HepG2 (cell line): ENCODE measurements around the gene UBAP1L. TPM values are rescaled to one million over a fixed set of nuclear protein-coding genes. Genes with fewer than 3 reads are reported as not detected.

Experiments used
- ATAC-seq: fragments of 200-7000 bp; cut with Tn5 transposase; 3 replicates; pipeline ENCODE4 v1.9.1; 2020; ENCODE audit warnings: mild to moderate bottlenecking, moderate library complexity
- BruUV-seq: library from RNA; stranded (reverse); fragments of 400-500 nt; replicated peaks from 2 replicates; lab custom pipeline; 2021; lab: Mats Ljungman, UMichigan
- CTCF ChIA-PET: fragments of 300-600 bp; formaldehyde crosslinking; extraction: SDS; loops from one replicate; lab custom pipeline; 2021; ENCODE audit warnings: low total read pairs, inconsistent platforms, low intra/inter-chr PET ratio; lab: Yijun Ruan, JAX
- POLR2A ChIA-PET: fragments of 350-600 bp; sonication (Branson Sonifier 250); formaldehyde crosslinking; loops from one replicate; lab custom pipeline; 2020; ENCODE audit warnings: antibody characterized with exemption, inconsistent platforms; lab: Yijun Ruan, JAX
- DNase-seq: peaks from one replicate; pipeline ENCODE4 v3.0.0-alpha.2; 2015; ENCODE audit warnings: low spot score
- FAIRE-seq: peaks from 3 replicates; lab custom pipeline; 2011; peaks lifted over from hg19 to GRCh38; lab: Jason Lieb, UNC
- H2AFZ ChIP-seq: one replicate; pipeline ENCODE4 v1.6.1; 2011; ENCODE audit warnings: low read length, inconsistent platforms
- H3K27ac ChIP-seq: fragments of 300-600 bp; 3 replicates; pipeline ENCODE4 v1.8.0; 2011; ENCODE audit warnings: mixed run types, mild to moderate bottlenecking, mixed read lengths, low read length, inconsistent platforms; ENCODE audit not compliant: insufficient read depth; ENCODE audit errors: extremely low read length
- H3K27me3 ChIP-seq, 2 experiments: fragments of 200-600 bp in 1 of 2; 2 replicates in 1 of 2; 3 replicates in 1 of 2; pipeline versions ENCODE4 v1.6.0 to v1.8.0; 2011; ENCODE audit warnings: low read length in 2 of 2, mild to moderate bottlenecking in 2 of 2, moderate library complexity in 2 of 2, inconsistent platforms in 1 of 2; ENCODE audit not compliant: insufficient read depth in 2 of 2, control insufficient read depth in 1 of 2
- H3K36me3 ChIP-seq, 2 experiments: fragments of 200-600 bp in 1 of 2; replicated peaks in 1 of 2; 2 replicates in 1 of 2; 3 replicates in 1 of 2; pipeline versions ENCODE4 v1.5.1 to v1.8.0; 2011; ENCODE audit warnings: low read length in 2 of 2, inconsistent platforms in 1 of 2; ENCODE audit not compliant: insufficient read depth in 2 of 2, control insufficient read depth in 1 of 2
- H3K4me1 ChIP-seq: 2 replicates; pipeline ENCODE4 v1.5.1; 2012; ENCODE audit warnings: low read length, inconsistent platforms; ENCODE audit not compliant: insufficient read depth
- H3K4me2 ChIP-seq: 2 replicates; pipeline ENCODE4 v1.6.0; 2011; ENCODE audit warnings: low read depth, low read length, inconsistent platforms
- H3K4me3 ChIP-seq, 3 experiments: fragments of 200-600 bp in 1 of 3; sonication (generic), shearing (Covaris generic) in 1 of 3; replicated peaks in 1 of 3; 2 replicates each; pipeline ENCODE4 v1.5.1; 2011 to 2016; ENCODE audit warnings: low read length in 3 of 3, inconsistent platforms in 2 of 3, low read depth in 2 of 3, mild to moderate bottlenecking in 2 of 3, control low read depth in 1 of 3, mixed read lengths in 1 of 3; ENCODE audit not compliant: insufficient read depth in 1 of 3
- H3K79me2 ChIP-seq: one replicate; pipeline ENCODE4 v1.6.1; 2011; ENCODE audit warnings: low read length, inconsistent platforms; ENCODE audit not compliant: insufficient read depth
- H3K9ac ChIP-seq: 2 replicates; pipeline ENCODE4 v1.6.0; 2011; ENCODE audit warnings: mild to moderate bottlenecking, low read depth, low read length, inconsistent platforms; ENCODE audit not compliant: insufficient read depth
- H3K9me3 ChIP-seq: 2 replicates; pipeline ENCODE4 v1.5.1; 2012; ENCODE audit warnings: mild to moderate bottlenecking, low read length
- H4K20me1 ChIP-seq: 2 replicates; pipeline ENCODE4 v1.6.0; 2011; ENCODE audit warnings: inconsistent platforms, mild to moderate bottlenecking, low read length, moderate library complexity; ENCODE audit not compliant: insufficient read depth
- E2F5 ChIP-seq: sonication (generic); formaldehyde crosslinking; conservative IDR thresholded peaks from 2 replicates; pipeline ENCODE4 v1.4.0; 2020; ENCODE audit warnings: missing genetic modification reagents
- FOSL1 ChIP-seq: sonication (generic); formaldehyde crosslinking; IDR thresholded peaks from 2 replicates; pipeline ENCODE4 v1.9.0; 2021; ENCODE audit warnings: missing genetic modification reagents, borderline replicate concordance
- NPAS2 ChIP-seq: sonication (generic); formaldehyde crosslinking; IDR thresholded peaks from 2 replicates; pipeline ENCODE4 v1.8.0; 2022; ENCODE audit warnings: mild to moderate bottlenecking, missing genetic modification reagents, borderline replicate concordance
- NR2F6 ChIP-seq, 2 experiments: IDR thresholded peaks; 2 replicates each; pipeline ENCODE4 v1.6.1; 2016; ENCODE audit warnings: antibody characterized with exemption in 1 of 2, mild to moderate bottlenecking in 1 of 2
- ONECUT2 ChIP-seq: sonication (generic); formaldehyde crosslinking; IDR thresholded peaks from 2 replicates; pipeline ENCODE4 v1.4.0; 2020; ENCODE audit warnings: missing genetic modification reagents
- SATB2 ChIP-seq: sonication (generic); formaldehyde crosslinking; IDR thresholded peaks from 2 replicates; pipeline ENCODE4 v1.5.0; 2020; ENCODE audit warnings: missing genetic modification reagents
- YEATS4 ChIP-seq: sonication (generic); formaldehyde crosslinking; IDR thresholded peaks from 2 replicates; pipeline ENCODE4 v1.4.0; 2020; ENCODE audit warnings: missing genetic modification reagents, borderline replicate concordance
- ZMYM3 ChIP-seq: sonication (generic); formaldehyde crosslinking; IDR thresholded peaks from 2 replicates; pipeline ENCODE4 v1.5.1; 2020; ENCODE audit warnings: mild to moderate bottlenecking, missing genetic modification reagents
- ZNF460 ChIP-seq: sonication (generic); formaldehyde crosslinking; IDR thresholded peaks from 2 replicates; pipeline ENCODE4 v1.5.1; 2020; ENCODE audit warnings: missing genetic modification reagents, mild to moderate bottlenecking, borderline replicate concordance
- ZNF510 ChIP-seq: sonication (generic); formaldehyde crosslinking; IDR thresholded peaks from 2 replicates; pipeline ENCODE4 v1.4.0; 2020; ENCODE audit warnings: low read depth, mild to moderate bottlenecking, missing genetic modification reagents
- ZNF629 ChIP-seq: sonication (generic); formaldehyde crosslinking; conservative IDR thresholded peaks from 2 replicates; pipeline ENCODE4 v1.5.0; 2020; ENCODE audit warnings: missing genetic modification reagents
- ZNF768 ChIP-seq: sonication (generic); formaldehyde crosslinking; IDR thresholded peaks from 2 replicates; pipeline ENCODE4 v1.4.0; 2020; ENCODE audit warnings: missing genetic modification reagents
- ZNF83 ChIP-seq: sonication (generic); formaldehyde crosslinking; IDR thresholded peaks from 2 replicates; pipeline ENCODE4 v1.4.0; 2020; ENCODE audit warnings: missing genetic modification reagents, mild to moderate bottlenecking, borderline replicate concordance
- WGBS: methylation state at CpG from one replicate; pipeline ENCODE4 v1.1.6; 2017; ENCODE audit warnings: low lambda C conversion rate; 5-methylcytosine and 5-hydroxymethylcytosine counted together
- in situ Hi-C: cut with HindIII; loops from 2 replicates; pipeline ENCODE4 v1.10.0; 2017; ENCODE audit warnings: low pct_unique_long_range_greater_than_20kb; ENCODE audit not compliant: extremely low pct_ligation_motif_present
- intact Hi-C: fragments of 100-400 bp; cut with micrococcal nuclease; formaldehyde crosslinking; loops from one replicate; pipeline ENCODE4 v1.10.0; 2022; ENCODE audit not compliant: unreplicated experiment
- polyA plus RNA-seq, 8 experiments: library from polyadenylated mRNA; depleted of rRNA in 3 of 8; stranded (reverse) in 7 of 8; unstranded in 1 of 8; fragments of >200 nt; fragmentation: Illumina TruSeq in 4 of 8; extraction: Trizol in 4 of 8; gene quantifications; 2 replicates each; pipeline versions ENCODE4 v1.2.1 to v1.2.3, GENCODE V29; 2011 to 2016; ENCODE audit warnings: low read depth in 4 of 8, missing spikeins in 1 of 8, mixed read lengths in 1 of 8; ENCODE audit not compliant: insufficient read depth in 1 of 8
- total RNA-seq, 5 experiments: library from RNA; depleted of rRNA; stranded (reverse); fragments of >200 nt; fragmentation: Illumina TruSeq; extraction: Trizol; gene quantifications; 2 replicates each; pipeline ENCODE4 v1.2.3, GENCODE V29; 2016; ENCODE audit warnings: low read depth in 1 of 5
- TF ChIP-seq, protein P1 (sequence below): sonication (generic); formaldehyde crosslinking; IDR thresholded peaks from 2 replicates; pipeline ENCODE4 v1.9.0; 2021; ENCODE audit warnings: missing genetic modification reagents, mild to moderate bottlenecking, borderline replicate concordance

The UBAP1L gene
- total and polyA plus RNA-seq, 2 of the 13 experiments (the other 11 are each of a cell fraction or from before 2014, with no cell fraction given) = 0.86 to 1.4 TPM

DNA sequence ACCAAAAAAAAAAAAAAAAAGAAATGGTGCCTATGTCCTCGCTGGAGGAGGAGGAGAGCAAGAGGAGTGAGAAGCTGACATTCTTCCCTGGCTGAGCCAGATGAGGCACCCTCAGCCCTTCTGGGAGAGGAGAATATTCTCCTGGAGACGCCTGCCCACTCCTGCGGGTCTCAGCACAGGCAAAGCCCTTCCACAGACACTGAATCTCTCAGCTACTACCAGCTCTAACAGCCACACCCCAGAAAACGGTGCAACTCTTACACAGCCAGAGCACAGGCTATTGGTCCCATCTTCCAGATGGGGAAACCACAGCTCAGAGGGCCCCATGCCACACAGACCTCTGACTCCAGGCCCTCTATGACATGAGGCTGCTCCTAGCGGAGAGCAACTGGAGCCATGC is 52.9 kb downstream of the UBAP1L start:
- no peak overlapping the region for H3K4me2 ChIP-seq
- in situ Hi-C loops = no loop called here
- intact Hi-C loops = no loop called here
- no peak overlapping the region for H3K4me3 ChIP-seq
- H4K20me1 ChIP-seq = no peaks in the 10 kb centered on the region
- no peak overlapping the region for H3K27ac ChIP-seq
- FAIRE-seq (no peak), ATAC-seq (no peak), DNase-seq (no peak)
- TF ChIP-seq ZNF629 (CRISPR knock-in tag) = peak; percentile 36; the same call in 1 of the 2 replicates
- no peak for TF ChIP-seq ZNF460
- no peaks in the 10 kb centered on the region for H3K9me3 ChIP-seq
- H3K4me1 ChIP-seq = peaks cover 84% of the 10 kb centered on the region
- no peaks in the 10 kb centered on the region for H3K36me3 ChIP-seq
- no TSS peak for BruUV-seq
- no peaks in the 10 kb centered on the region for H3K79me2 ChIP-seq
- H3K9ac ChIP-seq = no peak overlapping the region
- ChIA-PET POLR2A (interaction anchor here (0.6 to 1.0 kb wide), 2 partner anchors 15 to 27 kb away, joined by 3 to 4 read pairs; no protein-coding TSS in a partner anchor), CTCF (no interaction called here)
- no peak overlapping the region for H2AFZ ChIP-seq
- H3K27me3 ChIP-seq = peaks cover 0 to 19% of the 10 kb centered on the region in 2 experiments; a peak in 2 of 5 replicates
- 28% methylated on average over 2 of the region's 5 CpGs for WGBS

DNA sequence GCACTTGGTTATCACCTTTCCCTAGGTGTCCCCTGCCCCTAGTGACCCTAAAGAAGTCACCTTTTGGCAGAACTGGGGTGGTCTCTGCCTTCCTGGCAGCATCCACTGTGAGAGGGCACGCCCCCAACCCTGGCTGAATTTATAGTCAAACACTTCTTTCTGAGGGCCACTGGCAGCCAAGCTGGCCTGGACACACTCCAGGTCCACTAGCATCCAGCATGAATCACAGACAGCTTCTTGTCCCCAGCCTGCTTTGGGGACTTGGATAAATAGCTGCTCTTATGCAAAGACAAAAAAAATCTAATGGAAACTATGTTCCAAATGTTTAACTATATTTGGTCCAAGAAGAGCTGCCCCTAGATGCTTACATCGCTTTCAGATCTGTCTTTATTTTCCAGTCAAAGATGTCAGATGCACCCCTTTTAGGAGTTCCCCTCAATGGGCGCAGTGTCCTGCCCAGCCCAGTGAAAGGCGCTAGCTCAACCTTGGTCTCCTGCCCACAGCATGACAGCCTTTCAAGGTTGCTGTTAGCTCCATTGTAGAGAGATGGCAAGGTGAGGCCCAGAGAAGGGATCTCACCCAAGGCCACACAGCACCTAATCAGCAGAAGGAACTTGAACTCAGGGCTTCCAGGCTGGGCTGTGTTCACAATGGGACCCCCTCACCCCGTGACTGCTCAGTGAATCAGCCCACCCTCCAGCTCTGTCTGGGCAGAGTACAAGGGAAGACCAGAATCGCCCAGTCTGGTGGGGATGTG is 54.2 kb downstream of the UBAP1L start:
- no peak overlapping the region for H3K4me2 ChIP-seq
- no peaks in the 10 kb centered on the region for H3K9me3 ChIP-seq
- FAIRE-seq (no peak), ATAC-seq (no peak), DNase-seq (no peak)
- 73% methylated on average over 5 of the region's 6 CpGs for WGBS
- H3K27ac ChIP-seq = no peak overlapping the region
- no peaks in the 10 kb centered on the region for H4K20me1 ChIP-seq
- no TSS peak for BruUV-seq
- no peaks in the 10 kb centered on the region for H3K79me2 ChIP-seq
- intact Hi-C loops = no loop called here
- in situ Hi-C loops = no loop called here
- H3K4me3 ChIP-seq = no peak overlapping the region
- H3K36me3 ChIP-seq = no peaks in the 10 kb centered on the region
- no peak overlapping the region for H3K9ac ChIP-seq
- H3K27me3 ChIP-seq = peaks cover 0 to 15% of the 10 kb centered on the region in 2 experiments; a peak in 2 of 5 replicates
- peaks cover 84% of the 10 kb centered on the region for H3K4me1 ChIP-seq
- CTCF ChIA-PET = no interaction called here
- POLR2A ChIA-PET = no interaction called here
- H2AFZ ChIP-seq = no peak overlapping the region
- TF ChIP-seq SATB2 (CRISPR knock-in tag) (no peak), E2F5 (CRISPR knock-in tag) (no peak), ZNF768 (CRISPR knock-in tag) (peak; percentile 85), NR2F6 (IDR thresholded peaks at IDR 0.05) (no peak), NR2F6 (CRISPR knock-in tag; IDR thresholded peaks at IDR 0.05) (no peak), YEATS4 (CRISPR knock-in tag) (no peak), ONECUT2 (no peak), NPAS2 (no peak), ZNF510 (CRISPR knock-in tag) (no peak), ZMYM3 (CRISPR knock-in tag) (0 out of 2 replicates have a peak, but pooled peaks have one; percentile 28), FOSL1 (no peak), ZNF629 (CRISPR knock-in tag) (peak; percentile 75), ZNF83 (CRISPR knock-in tag) (no peak)
- TF ChIP-seq, protein P1, sequence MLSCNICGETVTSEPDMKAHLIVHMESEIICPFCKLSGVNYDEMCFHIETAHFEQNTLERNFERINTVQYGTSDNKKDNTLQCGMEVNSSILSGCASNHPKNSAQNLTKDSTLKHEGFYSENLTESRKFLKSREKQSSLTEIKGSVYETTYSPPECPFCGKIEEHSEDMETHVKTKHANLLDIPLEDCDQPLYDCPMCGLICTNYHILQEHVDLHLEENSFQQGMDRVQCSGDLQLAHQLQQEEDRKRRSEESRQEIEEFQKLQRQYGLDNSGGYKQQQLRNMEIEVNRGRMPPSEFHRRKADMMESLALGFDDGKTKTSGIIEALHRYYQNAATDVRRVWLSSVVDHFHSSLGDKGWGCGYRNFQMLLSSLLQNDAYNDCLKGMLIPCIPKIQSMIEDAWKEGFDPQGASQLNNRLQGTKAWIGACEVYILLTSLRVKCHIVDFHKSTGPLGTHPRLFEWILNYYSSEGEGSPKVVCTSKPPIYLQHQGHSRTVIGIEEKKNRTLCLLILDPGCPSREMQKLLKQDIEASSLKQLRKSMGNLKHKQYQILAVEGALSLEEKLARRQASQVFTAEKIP (CRISPR knock-in tag) = no peak
